Measurements from ENCODE around the gene OR52N1.

Gene OR52N1

GRCh38 chr11:5749836-5750235 is 41.2 kb downstream of the OR52N1 start:
- DNase-seq: no peak
- Histone ChIP-seq H3K9me2 (replicated peaks; ENCODE audit: insufficient read depth, low read length) (no peaks in the 10 kb centered on the region), H3K36me3 (replicated peaks; ENCODE audit: insufficient read depth, low read length) (no peaks in the 10 kb centered on the region), H2AFZ (ENCODE audit: low read length) (no peak overlapping the region), H4K20me1 (ENCODE audit: insufficient read depth, low read length) (no peaks in the 10 kb centered on the region), H3K9ac (ENCODE audit: low read length) (no peak overlapping the region), H3K9me3 (replicated peaks; ENCODE audit: insufficient read depth, low read length) (no peaks in the 10 kb centered on the region), H3F3A (ENCODE audit: insufficient read depth, low read length) (no peaks in the 10 kb centered on the region), H3K27me3 (replicated peaks; ENCODE audit: insufficient read depth, low read length) (0 out of 2 replicates have a peak, but pooled peaks cover 3% of the 10 kb centered on the region), H3K4me1 (ENCODE audit: low read length) (no peaks in the 10 kb centered on the region), H3K79me2 (ENCODE audit: low read length) (no peaks in the 10 kb centered on the region), H3K4me2 (ENCODE audit: low read depth, low read length) (no peak overlapping the region), H3K27ac (ENCODE audit: low read length) (no peak overlapping the region), H3K4me3 (ENCODE audit: low read length) (no peak overlapping the region)
- TF ChIP-seq EZH2phosphoT487 (IDR thresholded peaks at IDR 0.05; ENCODE audit: low read length): no peak
- no peak for TF ChIP-seq CTCF (IDR thresholded peaks at IDR 0.05; ENCODE audit: low read length)
- TF ChIP-seq EZH2 (optimal IDR thresholded peaks at IDR 0.05; ENCODE audit: low read depth, low read length): no peak

GRCh38 chr11:5746614-5747013 is 44.5 kb downstream of the OR52N1 start:
- Histone ChIP-seq H3K9me3 (replicated peaks; ENCODE audit: insufficient read depth, low read length) (no peaks in the 10 kb centered on the region), H3K4me1 (ENCODE audit: low read length) (no peaks in the 10 kb centered on the region), H3K4me2 (ENCODE audit: low read depth, low read length) (no peak overlapping the region), H3K4me3 (ENCODE audit: low read length) (no peak overlapping the region), H3K36me3 (replicated peaks; ENCODE audit: insufficient read depth, low read length) (no peaks in the 10 kb centered on the region), H4K20me1 (ENCODE audit: insufficient read depth, low read length) (no peaks in the 10 kb centered on the region), H3K79me2 (ENCODE audit: low read length) (no peaks in the 10 kb centered on the region), H3F3A (ENCODE audit: insufficient read depth, low read length) (no peaks in the 10 kb centered on the region), H2AFZ (ENCODE audit: low read length) (no peak overlapping the region), H3K9me2 (replicated peaks; ENCODE audit: insufficient read depth, low read length) (no peaks in the 10 kb centered on the region), H3K27ac (ENCODE audit: low read length) (no peak overlapping the region), H3K9ac (ENCODE audit: low read length) (no peak overlapping the region), H3K27me3 (replicated peaks; ENCODE audit: insufficient read depth, low read length) (0 out of 2 replicates have a peak, but pooled peaks cover 3% of the 10 kb centered on the region)
- DNase-seq: no peak
- TF ChIP-seq EZH2 (optimal IDR thresholded peaks at IDR 0.05; ENCODE audit: low read depth, low read length) (no peak), EZH2phosphoT487 (IDR thresholded peaks at IDR 0.05; ENCODE audit: low read length) (no peak), CTCF (IDR thresholded peaks at IDR 0.05; ENCODE audit: low read length) (no peak)

GRCh38 chr11:5738431-5738830 is 52.6 kb downstream of the OR52N1 start:
- Histone ChIP-seq H3K4me2 (ENCODE audit: low read depth, low read length) (no peak overlapping the region), H4K20me1 (ENCODE audit: insufficient read depth, low read length) (no peaks in the 10 kb centered on the region), H3K4me3 (ENCODE audit: low read length) (no peak overlapping the region), H3K9me2 (replicated peaks; ENCODE audit: insufficient read depth, low read length) (no peaks in the 10 kb centered on the region), H2AFZ (ENCODE audit: low read length) (no peak overlapping the region), H3K4me1 (ENCODE audit: low read length) (no peaks in the 10 kb centered on the region), H3K9ac (ENCODE audit: low read length) (no peak overlapping the region), H3K27ac (ENCODE audit: low read length) (no peak overlapping the region), H3K36me3 (replicated peaks; ENCODE audit: insufficient read depth, low read length) (no peaks in the 10 kb centered on the region), H3K79me2 (ENCODE audit: low read length) (no peaks in the 10 kb centered on the region), H3F3A (ENCODE audit: insufficient read depth, low read length) (no peaks in the 10 kb centered on the region), H3K9me3 (replicated peaks; ENCODE audit: insufficient read depth, low read length) (no peaks in the 10 kb centered on the region), H3K27me3 (replicated peaks; ENCODE audit: insufficient read depth, low read length) (no peaks in the 10 kb centered on the region)
- no peak for DNase-seq
- TF ChIP-seq EZH2 (optimal IDR thresholded peaks at IDR 0.05; ENCODE audit: low read depth, low read length) (no peak), EZH2phosphoT487 (IDR thresholded peaks at IDR 0.05; ENCODE audit: low read length) (no peak), CTCF (IDR thresholded peaks at IDR 0.05; ENCODE audit: low read length) (no peak)
